K562 (cell line): ENCODE measurements around the gene RFWD3. TPM values are rescaled to one million over a fixed set of nuclear protein-coding genes. Genes with fewer than 3 reads are reported as not detected.

Source experiments
- BRD9 ChIP-seq: fragments of 450-650 bp; IDR thresholded peaks from 2 replicates; pipeline ENCODE4 v1.6.1; 2018; ENCODE audit warnings: low read depth; ENCODE audit not compliant: partially characterized antibody
- CCNT2 ChIP-seq: IDR thresholded peaks from 2 replicates; pipeline ENCODE4 v1.6.1; 2011; ENCODE audit warnings: borderline replicate concordance, low read depth, mild to moderate bottlenecking, moderate library complexity, mixed read lengths, low read length; ENCODE audit not compliant: insufficient read length; ENCODE audit errors: extremely low read depth
- CEBPB ChIP-seq: fragments of 450-650 bp; IDR thresholded peaks from 2 replicates; pipeline ENCODE4 v1.6.1; 2016; ENCODE audit warnings: missing genetic modification characterization, missing compliant biosample characterization
- DDX20 ChIP-seq: fragments of 450-650 bp; IDR thresholded peaks from 2 replicates; pipeline ENCODE4 v1.6.1; 2016; ENCODE audit warnings: missing genetic modification characterization, low read depth, mild to moderate bottlenecking, missing compliant biosample characterization, moderate library complexity
- DNMT1 ChIP-seq: fragments of 450-650 bp; IDR thresholded peaks from 2 replicates; pipeline ENCODE4 v1.6.1; 2016; ENCODE audit warnings: antibody characterized with exemption, mild to moderate bottlenecking
- FOXJ3 ChIP-seq: sonication (generic); formaldehyde crosslinking; IDR thresholded peaks from 2 replicates; pipeline ENCODE4 v1.4.0; 2020; ENCODE audit warnings: mild to moderate bottlenecking, missing genetic modification reagents
- NEUROD1 ChIP-seq: fragments of 150-350 bp; IDR thresholded peaks from 2 replicates; pipeline ENCODE4 v1.6.1; 2014; ENCODE audit warnings: borderline replicate concordance, low read length, low read depth; ENCODE audit not compliant: partially characterized antibody
- RFX7 ChIP-seq: fragments of 250-450 bp; sonication (Bioruptor Pico); IDR thresholded peaks from 2 replicates; pipeline ENCODE4 v1.5.1; 2021; ENCODE audit warnings: mild to moderate bottlenecking
- SMAD3 ChIP-seq: fragments of 450-650 bp; formaldehyde crosslinking; conservative IDR thresholded peaks from 2 replicates; pipeline ENCODE4 v1.4.0; 2020; ENCODE audit warnings: mild to moderate bottlenecking
- SMARCC2 ChIP-seq: fragments of 450-650 bp; IDR thresholded peaks from 2 replicates; pipeline ENCODE4 v1.6.1; 2017; ENCODE audit warnings: antibody characterized with exemption, moderate library complexity, mild to moderate bottlenecking, low read depth
- ZFP1 ChIP-seq: fragments of 450-650 bp; formaldehyde crosslinking; IDR thresholded peaks from 2 replicates; pipeline ENCODE4 v1.4.0; 2020; ENCODE audit warnings: mild to moderate bottlenecking, mixed read lengths
- ZFP30 ChIP-seq: fragments of 250-450 bp; sonication (Bioruptor Pico); IDR thresholded peaks from 2 replicates; pipeline ENCODE4 v1.8.0; 2022; ENCODE audit warnings: moderate library complexity, mild to moderate bottlenecking, inconsistent platforms, borderline replicate concordance
- ZNF263 ChIP-seq: sonication (generic); formaldehyde crosslinking; IDR thresholded peaks from 2 replicates; pipeline ENCODE4 v1.8.0; 2022; ENCODE audit warnings: mild to moderate bottlenecking, missing genetic modification reagents, borderline replicate concordance
- ZNF583 ChIP-seq: fragments of 250-450 bp; sonication (Bioruptor Pico); IDR thresholded peaks from 2 replicates; pipeline ENCODE4 v1.4.0; 2020
- ZNF589 ChIP-seq: fragments of 200-800 bp; sonication (Bioruptor generic); IDR thresholded peaks from 2 replicates; pipeline ENCODE4 v1.6.1; 2016; ENCODE audit warnings: low read depth, missing genetic modification characterization, missing compliant biosample characterization
- ZNF644 ChIP-seq: fragments of 200-800 bp; sonication (Bioruptor generic); IDR thresholded peaks from 2 replicates; pipeline ENCODE4 v1.6.1; 2016; ENCODE audit warnings: low read depth, missing genetic modification characterization, missing compliant biosample characterization
- ZSCAN29 ChIP-seq: fragments of 450-650 bp; IDR thresholded peaks from 2 replicates; pipeline ENCODE4 v1.6.1; 2017
- polyA plus RNA-seq, 8 experiments: library from polyadenylated mRNA; depleted of rRNA in 4 of 8; stranded (reverse) in 5 of 8; unstranded in 3 of 8; fragments of >200 nt; fragmentation: Nextera tagmentation in 2 of 8; fragmentation: Illumina TruSeq in 1 of 8; extraction: Ambion mirVana in 2 of 8; extraction: Trizol in 1 of 8; gene quantifications; 2 replicates each; pipeline versions ENCODE4 v1.2.1 to v1.2.3, GENCODE V29; 2011 to 2014; ENCODE audit warnings: inconsistent platforms in 1 of 8, missing spikeins in 1 of 8
- total RNA-seq, 7 experiments: library from RNA; depleted of rRNA in 6 of 7; stranded (reverse); fragments of >200 nt in 6 of 7; fragmentation: Illumina TruSeq in 2 of 7; extraction: Trizol in 2 of 7; gene quantifications; 2 replicates each; pipeline versions ENCODE4 v1.2.1 to v1.2.3, GENCODE V29; 2011 to 2021; ENCODE audit warnings: low replicate concordance in 1 of 7
- TF ChIP-seq, protein P1 (sequence below), 2 experiments: IDR thresholded peaks; 2 replicates each; pipeline ENCODE4 v1.6.1; 2012; ENCODE audit warnings: improper control_type of control experiment in 2 of 2, low read depth in 2 of 2, low read length in 2 of 2, borderline replicate concordance in 1 of 2
- TF ChIP-seq, protein P2 (sequence below), 2 experiments: IDR thresholded peaks; 2 replicates each; pipeline ENCODE4 v1.6.1; 2011; ENCODE audit warnings: borderline replicate concordance in 1 of 2, control low read depth in 1 of 2, low read depth in 1 of 2, low read length in 1 of 2, mild to moderate bottlenecking in 1 of 2, mixed read lengths in 1 of 2, moderate library complexity in 1 of 2; ENCODE audit not compliant: insufficient read depth in 1 of 2, insufficient read length in 1 of 2, poor library complexity in 1 of 2, severe bottlenecking in 1 of 2; ENCODE audit errors: extremely low read depth in 1 of 2
- TF ChIP-seq, protein P3 (sequence below): sonication (generic); formaldehyde crosslinking; IDR thresholded peaks from 2 replicates; pipeline ENCODE4 v1.8.1; 2023; ENCODE audit warnings: mild to moderate bottlenecking, missing genetic modification reagents, moderate library complexity
- TF ChIP-seq, protein P4 (sequence below): fragments of 250-450 bp; sonication (Bioruptor Pico); IDR thresholded peaks from 2 replicates; pipeline ENCODE4 v1.8.0; 2021; ENCODE audit warnings: borderline replicate concordance, mild to moderate bottlenecking, moderate library complexity; ENCODE audit not compliant: poor library complexity, severe bottlenecking
- TF ChIP-seq, protein P5 (sequence below): fragments of 450-650 bp; formaldehyde crosslinking; conservative IDR thresholded peaks from 2 replicates; pipeline ENCODE4 v1.4.0; 2022; ENCODE audit warnings: mild to moderate bottlenecking, missing genetic modification characterization

RFWD3 gene
- total and polyA plus RNA-seq, 9 of the 15 experiments (the other 6 are each of a cell fraction or from before 2014, with no cell fraction given) = 20.8 to 121 (median 79.0) TPM

DNA sequence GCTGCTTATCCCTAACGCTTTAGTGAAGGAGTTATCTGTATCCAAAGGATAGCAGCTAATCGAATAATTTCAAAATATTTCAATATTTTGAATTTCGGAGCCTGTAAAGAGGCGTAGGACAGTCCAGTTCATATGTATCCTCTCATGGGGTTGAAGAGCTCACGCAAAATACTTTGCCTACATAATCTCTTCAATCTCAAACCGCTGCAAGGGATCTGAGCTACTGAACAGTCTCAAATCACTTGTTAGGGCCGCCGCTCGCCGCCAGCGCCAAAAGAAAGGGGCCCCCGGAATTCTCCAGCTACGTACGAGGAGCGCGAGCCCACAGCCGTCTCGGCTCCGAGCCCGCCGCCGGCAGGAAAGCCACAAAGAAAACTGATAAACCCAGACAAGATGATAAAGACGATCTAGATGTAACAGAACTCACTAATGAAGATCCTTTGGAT, 601 bp upstream of the RFWD3 start (continued):
- TF ChIP-seq, protein P1, sequence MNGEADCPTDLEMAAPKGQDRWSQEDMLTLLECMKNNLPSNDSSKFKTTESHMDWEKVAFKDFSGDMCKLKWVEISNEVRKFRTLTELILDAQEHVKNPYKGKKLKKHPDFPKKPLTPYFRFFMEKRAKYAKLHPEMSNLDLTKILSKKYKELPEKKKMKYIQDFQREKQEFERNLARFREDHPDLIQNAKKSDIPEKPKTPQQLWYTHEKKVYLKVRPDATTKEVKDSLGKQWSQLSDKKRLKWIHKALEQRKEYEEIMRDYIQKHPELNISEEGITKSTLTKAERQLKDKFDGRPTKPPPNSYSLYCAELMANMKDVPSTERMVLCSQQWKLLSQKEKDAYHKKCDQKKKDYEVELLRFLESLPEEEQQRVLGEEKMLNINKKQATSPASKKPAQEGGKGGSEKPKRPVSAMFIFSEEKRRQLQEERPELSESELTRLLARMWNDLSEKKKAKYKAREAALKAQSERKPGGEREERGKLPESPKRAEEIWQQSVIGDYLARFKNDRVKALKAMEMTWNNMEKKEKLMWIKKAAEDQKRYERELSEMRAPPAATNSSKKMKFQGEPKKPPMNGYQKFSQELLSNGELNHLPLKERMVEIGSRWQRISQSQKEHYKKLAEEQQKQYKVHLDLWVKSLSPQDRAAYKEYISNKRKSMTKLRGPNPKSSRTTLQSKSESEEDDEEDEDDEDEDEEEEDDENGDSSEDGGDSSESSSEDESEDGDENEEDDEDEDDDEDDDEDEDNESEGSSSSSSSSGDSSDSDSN (IDR thresholded peaks at IDR 0.05; ENCODE audit: borderline replicate concordance in 1 of 2, low read depth in 2 of 2, low read length in 2 of 2) = 0 out of 4 replicates have a peak, but pooled peaks of 1 of the 2 experiments have one; percentile 39
- TF ChIP-seq NEUROD1 (no peak), ZNF263 (no peak), ZNF644 (no peak), DNMT1 (no peak), DDX20 (tag) (no peak), BRD9 (peak; percentile 11), SMARCC2 (0 out of 2 replicates have a peak, but pooled peaks have one; percentile 18), CCNT2 (peak; percentile 32), ZFP30 (CRISPR knock-in tag) (no peak), CEBPB (no peak), RFX7 (CRISPR knock-in tag) (no peak), FOXJ3 (CRISPR knock-in tag) (no peak), ZNF589 (CRISPR knock-in tag) (0 out of 2 replicates have a peak, but pooled peaks have one; percentile 5), SMAD3 (CRISPR knock-in tag) (no peak), ZSCAN29 (no peak), ZNF583 (CRISPR knock-in tag) (no peak), ZFP1 (CRISPR knock-in tag) (no peak)
- TF ChIP-seq, protein P2, sequence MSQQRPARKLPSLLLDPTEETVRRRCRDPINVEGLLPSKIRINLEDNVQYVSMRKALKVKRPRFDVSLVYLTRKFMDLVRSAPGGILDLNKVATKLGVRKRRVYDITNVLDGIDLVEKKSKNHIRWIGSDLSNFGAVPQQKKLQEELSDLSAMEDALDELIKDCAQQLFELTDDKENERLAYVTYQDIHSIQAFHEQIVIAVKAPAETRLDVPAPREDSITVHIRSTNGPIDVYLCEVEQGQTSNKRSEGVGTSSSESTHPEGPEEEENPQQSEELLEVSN (IDR thresholded peaks at IDR 0.05; ENCODE audit: borderline replicate concordance in 1 of 2, extremely low read depth in 1 of 2, insufficient read depth in 1 of 2, insufficient read length in 1 of 2, low read depth in 1 of 2, low read length in 1 of 2, poor library complexity in 1 of 2, severe bottlenecking in 1 of 2) = peak in 1 of 2 experiments; percentile 26
- TF ChIP-seq, protein P3, sequence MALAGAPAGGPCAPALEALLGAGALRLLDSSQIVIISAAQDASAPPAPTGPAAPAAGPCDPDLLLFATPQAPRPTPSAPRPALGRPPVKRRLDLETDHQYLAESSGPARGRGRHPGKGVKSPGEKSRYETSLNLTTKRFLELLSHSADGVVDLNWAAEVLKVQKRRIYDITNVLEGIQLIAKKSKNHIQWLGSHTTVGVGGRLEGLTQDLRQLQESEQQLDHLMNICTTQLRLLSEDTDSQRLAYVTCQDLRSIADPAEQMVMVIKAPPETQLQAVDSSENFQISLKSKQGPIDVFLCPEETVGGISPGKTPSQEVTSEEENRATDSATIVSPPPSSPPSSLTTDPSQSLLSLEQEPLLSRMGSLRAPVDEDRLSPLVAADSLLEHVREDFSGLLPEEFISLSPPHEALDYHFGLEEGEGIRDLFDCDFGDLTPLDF (CRISPR knock-in tag) = no peak
- TF ChIP-seq, protein P4, sequence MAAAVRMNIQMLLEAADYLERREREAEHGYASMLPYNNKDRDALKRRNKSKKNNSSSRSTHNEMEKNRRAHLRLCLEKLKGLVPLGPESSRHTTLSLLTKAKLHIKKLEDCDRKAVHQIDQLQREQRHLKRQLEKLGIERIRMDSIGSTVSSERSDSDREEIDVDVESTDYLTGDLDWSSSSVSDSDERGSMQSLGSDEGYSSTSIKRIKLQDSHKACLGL (CRISPR knock-in tag) = no peak
- TF ChIP-seq, protein P5, sequence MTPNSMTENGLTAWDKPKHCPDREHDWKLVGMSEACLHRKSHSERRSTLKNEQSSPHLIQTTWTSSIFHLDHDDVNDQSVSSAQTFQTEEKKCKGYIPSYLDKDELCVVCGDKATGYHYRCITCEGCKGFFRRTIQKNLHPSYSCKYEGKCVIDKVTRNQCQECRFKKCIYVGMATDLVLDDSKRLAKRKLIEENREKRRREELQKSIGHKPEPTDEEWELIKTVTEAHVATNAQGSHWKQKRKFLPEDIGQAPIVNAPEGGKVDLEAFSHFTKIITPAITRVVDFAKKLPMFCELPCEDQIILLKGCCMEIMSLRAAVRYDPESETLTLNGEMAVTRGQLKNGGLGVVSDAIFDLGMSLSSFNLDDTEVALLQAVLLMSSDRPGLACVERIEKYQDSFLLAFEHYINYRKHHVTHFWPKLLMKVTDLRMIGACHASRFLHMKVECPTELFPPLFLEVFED (CRISPR knock-in tag) = no peak
